WTC11 (cell line): ENCODE measurements around the gene CPLX3. TPM values are rescaled to one million over a fixed set of nuclear protein-coding genes. Genes with fewer than 3 reads are reported as not detected.

Source experiments
- ATAC-seq: fragments of 200-7000 bp; cut with Tn5 transposase; 2 replicates; pipeline ENCODE4 v1.10.0; 2021; ENCODE audit warnings: mild to moderate bottlenecking, moderate library complexity
- CTCF ChIA-PET: fragments of 300-600 bp; sonication (Branson Sonifier 250); formaldehyde crosslinking; loops from one replicate; lab custom pipeline; 2021; ENCODE audit warnings: antibody characterized with exemption; lab: Charles Lee
- POLR2A ChIA-PET: fragments of 350-600 bp; sonication (Branson Sonifier 250); formaldehyde crosslinking; loops from one replicate; lab custom pipeline; 2021; ENCODE audit warnings: antibody characterized with exemption; lab: Charles Lee
- DNase-seq: peaks from one replicate; pipeline ENCODE4 v3.0.0; 2021; ENCODE audit warnings: low spot score
- H3K27ac Mint-ChIP-seq: 2 replicates; pipeline ENCODE4 v1.8.0; 2021; ENCODE audit warnings: mixed read lengths
- H3K27me3 Mint-ChIP-seq: 2 replicates; pipeline ENCODE4 v1.8.0; 2021; ENCODE audit warnings: low read depth, mild to moderate bottlenecking, moderate library complexity, mixed read lengths
- H3K36me3 Mint-ChIP-seq: 2 replicates; pipeline ENCODE4 v1.8.0; 2021; ENCODE audit warnings: mixed read lengths
- H3K4me1 Mint-ChIP-seq: 2 replicates; pipeline ENCODE4 v1.8.0; 2022; ENCODE audit warnings: mixed read lengths
- H3K4me3 Mint-ChIP-seq: 2 replicates; pipeline ENCODE4 v1.8.0; 2021; ENCODE audit warnings: mild to moderate bottlenecking, moderate library complexity, mixed read lengths
- H3K9me3 Mint-ChIP-seq: 2 replicates; pipeline ENCODE4 v1.8.0; 2021; ENCODE audit warnings: mixed read lengths
- ATF3 ChIP-seq: sonication (generic); formaldehyde crosslinking; conservative IDR thresholded peaks from 2 replicates; pipeline ENCODE4 v1.8.1; 2022; ENCODE audit warnings: mild to moderate bottlenecking, missing genetic modification reagents
- CDX4 ChIP-seq: fragments of 250-450 bp; sonication (Bioruptor Pico); IDR thresholded peaks from 2 replicates; pipeline ENCODE4 v1.9.0; 2021; ENCODE audit warnings: moderate library complexity, mild to moderate bottlenecking, inconsistent platforms, borderline replicate concordance
- FOXK1 ChIP-seq: sonication (generic); formaldehyde crosslinking; IDR thresholded peaks from 2 replicates; pipeline ENCODE4 v1.8.0; 2022; ENCODE audit warnings: mild to moderate bottlenecking, moderate library complexity, missing genetic modification reagents
- FOXP1 ChIP-seq: sonication (generic); formaldehyde crosslinking; IDR thresholded peaks from 2 replicates; pipeline ENCODE4 v1.8.0; 2022; ENCODE audit warnings: missing genetic modification reagents, mild to moderate bottlenecking, moderate library complexity, borderline replicate concordance
- GRHL2 ChIP-seq: fragments of 250-450 bp; sonication (Bioruptor Pico); IDR thresholded peaks from 2 replicates; pipeline ENCODE4 v1.8.0; 2022; ENCODE audit warnings: mild to moderate bottlenecking, moderate library complexity; ENCODE audit not compliant: insufficient replicate concordance, severe bottlenecking
- HMGA2 ChIP-seq: fragments of 250-450 bp; sonication (Bioruptor Pico); IDR thresholded peaks from 2 replicates; pipeline ENCODE4 v1.4.0; 2021; ENCODE audit warnings: mild to moderate bottlenecking, moderate library complexity
- IRF2 ChIP-seq: sonication (generic); formaldehyde crosslinking; IDR thresholded peaks from 2 replicates; pipeline ENCODE4 v1.8.0; 2022; ENCODE audit warnings: low read depth, missing genetic modification reagents, borderline replicate concordance
- MXD4 ChIP-seq: fragments of 250-450 bp; sonication (Bioruptor Pico); IDR thresholded peaks from 2 replicates; pipeline ENCODE4 v1.8.0; 2021; ENCODE audit warnings: mild to moderate bottlenecking, moderate library complexity, borderline replicate concordance
- MYBL2 ChIP-seq: sonication (generic); formaldehyde crosslinking; IDR thresholded peaks from 2 replicates; pipeline ENCODE4 v1.8.1; 2023; ENCODE audit warnings: mild to moderate bottlenecking, moderate library complexity, missing genetic modification reagents
- NFATC4 ChIP-seq: fragments of 250-450 bp; sonication (Bioruptor Pico); IDR thresholded peaks from 2 replicates; pipeline ENCODE4 v1.9.0; 2021; ENCODE audit warnings: mild to moderate bottlenecking
- NR1H2 ChIP-seq: sonication (generic); formaldehyde crosslinking; IDR thresholded peaks from 2 replicates; pipeline ENCODE4 v1.9.0; 2021; ENCODE audit warnings: mild to moderate bottlenecking, moderate library complexity, missing genetic modification reagents
- PRDM15 ChIP-seq: sonication (generic); formaldehyde crosslinking; IDR thresholded peaks from 2 replicates; pipeline ENCODE4 v1.8.0; 2022; ENCODE audit warnings: missing genetic modification reagents
- PRRX2 ChIP-seq: fragments of 250-450 bp; sonication (Bioruptor Pico); IDR thresholded peaks from 2 replicates; pipeline ENCODE4 v1.8.0; 2021; ENCODE audit warnings: mild to moderate bottlenecking
- RORB ChIP-seq: fragments of 250-450 bp; sonication (Bioruptor Pico); IDR thresholded peaks from 2 replicates; pipeline ENCODE4 v1.9.0; 2021; ENCODE audit warnings: mild to moderate bottlenecking
- SOX15 ChIP-seq: fragments of 250-450 bp; sonication (Bioruptor Pico); IDR thresholded peaks from 2 replicates; pipeline ENCODE4 v1.9.0; 2021; ENCODE audit warnings: mild to moderate bottlenecking
- ZBTB43 ChIP-seq: sonication (generic); formaldehyde crosslinking; IDR thresholded peaks from 2 replicates; pipeline ENCODE4 v1.8.1; 2023; ENCODE audit warnings: mild to moderate bottlenecking, missing genetic modification reagents
- ZNF263 ChIP-seq: sonication (generic); formaldehyde crosslinking; IDR thresholded peaks from 2 replicates; pipeline ENCODE4 v1.8.1; 2022; ENCODE audit warnings: low read depth, mild to moderate bottlenecking, moderate library complexity, missing genetic modification reagents
- ZNF396 ChIP-seq: fragments of 250-450 bp; sonication (Bioruptor Pico); IDR thresholded peaks from 2 replicates; pipeline ENCODE4 v1.8.0; 2021; ENCODE audit warnings: mild to moderate bottlenecking, moderate library complexity, borderline replicate concordance
- ZNF416 ChIP-seq: fragments of 250-450 bp; sonication (Bioruptor Pico); IDR thresholded peaks from 2 replicates; pipeline ENCODE4 v1.9.0; 2021; ENCODE audit warnings: mild to moderate bottlenecking, inconsistent platforms
- ZNF423 ChIP-seq: fragments of 250-450 bp; sonication (Bioruptor Pico); IDR thresholded peaks from 2 replicates; pipeline ENCODE4 v2.1.2; 2022; ENCODE audit warnings: mild to moderate bottlenecking, moderate library complexity
- total RNA-seq: library from RNA; stranded (reverse); gene quantifications from 3 replicates; pipeline ENCODE4 v1.2.3, GENCODE V29; 2021
- TF ChIP-seq, protein P1 (sequence below): sonication (generic); formaldehyde crosslinking; IDR thresholded peaks from 2 replicates; pipeline ENCODE4 v1.8.1; 2023; ENCODE audit warnings: mild to moderate bottlenecking, missing genetic modification reagents
- TF ChIP-seq, protein P2 (sequence below): sonication (generic); formaldehyde crosslinking; IDR thresholded peaks from 2 replicates; pipeline ENCODE4 v1.8.0; 2022; ENCODE audit warnings: mild to moderate bottlenecking, missing genetic modification reagents

The CPLX3 gene
- total RNA-seq, 1 experiment from 2014 or later: 0.09 TPM

DNA sequence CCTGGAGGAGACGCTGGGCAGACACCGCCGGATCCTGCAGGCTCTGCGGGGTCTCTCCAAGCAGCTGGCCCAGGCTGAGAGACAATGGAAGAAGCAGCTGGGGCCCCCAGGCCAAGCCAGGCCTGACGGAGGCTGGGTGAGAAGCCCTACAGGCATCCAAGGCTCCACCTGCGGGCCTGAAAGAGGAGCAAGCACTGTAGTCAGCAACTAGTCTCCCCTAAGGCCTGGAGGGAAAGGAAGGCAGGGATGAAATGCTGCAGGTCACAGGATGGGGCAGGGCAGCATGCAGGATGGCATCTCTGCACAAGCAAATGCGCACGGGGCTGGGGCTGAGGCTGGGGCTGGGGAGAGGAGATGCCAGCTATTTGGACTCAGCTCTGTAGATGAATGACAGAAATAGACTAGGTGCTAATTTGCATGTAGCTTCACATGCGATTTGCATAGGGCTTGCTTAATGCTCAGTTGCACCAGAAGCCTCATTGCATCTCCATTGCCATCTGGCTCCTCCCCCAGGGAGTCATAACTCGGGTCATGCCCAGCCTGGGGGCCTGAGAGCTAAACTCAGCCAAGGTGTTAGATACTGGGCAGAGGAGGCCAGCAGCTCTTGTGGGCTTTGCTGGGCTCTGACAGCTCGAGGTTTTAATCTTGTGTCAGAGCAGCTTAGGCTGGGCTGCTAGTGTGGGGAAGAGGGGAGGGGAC lies 5.2 kb upstream of the CPLX3 start:
- CTCF ChIA-PET: interaction anchor here (0.6 to 3.3 kb wide), 12 partner anchors 12 to 200 kb away, joined by 3 to 14 read pairs (median 4); partner anchors contain the start of gene MPI

DNA sequence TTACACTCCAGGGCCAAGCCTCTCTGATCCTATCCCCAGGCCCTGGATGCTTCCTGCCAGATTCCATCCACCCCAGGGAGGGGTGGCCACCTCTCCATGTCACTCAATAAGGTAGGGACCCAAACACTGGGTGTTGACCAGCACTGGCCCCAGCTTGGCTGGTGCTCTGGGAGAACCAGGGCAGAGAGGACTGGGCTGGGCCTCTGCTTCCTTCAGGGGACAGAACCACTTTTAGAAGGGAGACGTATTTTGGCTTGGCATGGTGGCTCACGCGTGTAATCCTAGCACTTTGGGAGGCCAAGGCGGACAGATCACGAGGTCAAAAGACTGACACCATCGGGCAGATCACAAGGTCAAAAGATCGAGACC lies 4.7 kb upstream of the CPLX3 start:
- DNase-seq (no peak), ATAC-seq (no peak)
- no peaks in the 10 kb centered on the region for H3K9me3 Mint-ChIP-seq
- ChIA-PET CTCF (interaction anchor here (1.0 to 3.3 kb wide), 7 partner anchors 12 to 200 kb away, joined by 3 to 14 read pairs (median 4); no protein-coding TSS in a partner anchor), POLR2A (no interaction called here)
- peaks cover 21% of the 10 kb centered on the region for H3K4me1 Mint-ChIP-seq
- TF ChIP-seq GRHL2 (CRISPR knock-in tag) (no peak), ZNF263 (CRISPR knock-in tag) (no peak), MYBL2 (CRISPR knock-in tag) (no peak), FOXP1 (no peak), HMGA2 (CRISPR knock-in tag) (no peak), MXD4 (CRISPR knock-in tag) (no peak), NR1H2 (CRISPR knock-in tag) (no peak), ZBTB43 (CRISPR knock-in tag) (no peak), SOX15 (CRISPR knock-in tag) (no peak), IRF2 (CRISPR knock-in tag) (no peak), FOXK1 (no peak), RORB (CRISPR knock-in tag) (no peak), CDX4 (no peak)
- TF ChIP-seq, protein P1, sequence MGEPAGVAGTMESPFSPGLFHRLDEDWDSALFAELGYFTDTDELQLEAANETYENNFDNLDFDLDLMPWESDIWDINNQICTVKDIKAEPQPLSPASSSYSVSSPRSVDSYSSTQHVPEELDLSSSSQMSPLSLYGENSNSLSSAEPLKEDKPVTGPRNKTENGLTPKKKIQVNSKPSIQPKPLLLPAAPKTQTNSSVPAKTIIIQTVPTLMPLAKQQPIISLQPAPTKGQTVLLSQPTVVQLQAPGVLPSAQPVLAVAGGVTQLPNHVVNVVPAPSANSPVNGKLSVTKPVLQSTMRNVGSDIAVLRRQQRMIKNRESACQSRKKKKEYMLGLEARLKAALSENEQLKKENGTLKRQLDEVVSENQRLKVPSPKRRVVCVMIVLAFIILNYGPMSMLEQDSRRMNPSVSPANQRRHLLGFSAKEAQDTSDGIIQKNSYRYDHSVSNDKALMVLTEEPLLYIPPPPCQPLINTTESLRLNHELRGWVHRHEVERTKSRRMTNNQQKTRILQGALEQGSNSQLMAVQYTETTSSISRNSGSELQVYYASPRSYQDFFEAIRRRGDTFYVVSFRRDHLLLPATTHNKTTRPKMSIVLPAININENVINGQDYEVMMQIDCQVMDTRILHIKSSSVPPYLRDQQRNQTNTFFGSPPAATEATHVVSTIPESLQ (CRISPR knock-in tag): no peak
- H3K27ac Mint-ChIP-seq: no peak overlapping the region
- H3K27me3 Mint-ChIP-seq: peaks cover 35% of the 10 kb centered on the region
- H3K36me3 Mint-ChIP-seq: no peaks in the 10 kb centered on the region
- no peak overlapping the region for H3K4me3 Mint-ChIP-seq

More for the DNA sequence above, 5.2 kb upstream of the CPLX3 start:
- POLR2A ChIA-PET: no interaction called here
- H3K27me3 Mint-ChIP-seq: peaks cover 31% of the 10 kb centered on the region
- no peaks in the 10 kb centered on the region for H3K36me3 Mint-ChIP-seq
- ATAC-seq (peak; percentile 52), DNase-seq (peak; percentile 46)
- peak; percentile 70 for TF ChIP-seq ZNF423
- TF ChIP-seq, protein P2, sequence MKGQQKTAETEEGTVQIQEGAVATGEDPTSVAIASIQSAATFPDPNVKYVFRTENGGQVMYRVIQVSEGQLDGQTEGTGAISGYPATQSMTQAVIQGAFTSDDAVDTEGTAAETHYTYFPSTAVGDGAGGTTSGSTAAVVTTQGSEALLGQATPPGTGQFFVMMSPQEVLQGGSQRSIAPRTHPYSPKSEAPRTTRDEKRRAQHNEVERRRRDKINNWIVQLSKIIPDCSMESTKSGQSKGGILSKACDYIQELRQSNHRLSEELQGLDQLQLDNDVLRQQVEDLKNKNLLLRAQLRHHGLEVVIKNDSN: no peak
- TF ChIP-seq, all 79 proteins: peak for 1
- H3K4me1 Mint-ChIP-seq: peaks cover 20% of the 10 kb centered on the region
- no peak overlapping the region for H3K27ac Mint-ChIP-seq
- H3K4me3 Mint-ChIP-seq: no peak overlapping the region
- no peaks in the 10 kb centered on the region for H3K9me3 Mint-ChIP-seq

DNA sequence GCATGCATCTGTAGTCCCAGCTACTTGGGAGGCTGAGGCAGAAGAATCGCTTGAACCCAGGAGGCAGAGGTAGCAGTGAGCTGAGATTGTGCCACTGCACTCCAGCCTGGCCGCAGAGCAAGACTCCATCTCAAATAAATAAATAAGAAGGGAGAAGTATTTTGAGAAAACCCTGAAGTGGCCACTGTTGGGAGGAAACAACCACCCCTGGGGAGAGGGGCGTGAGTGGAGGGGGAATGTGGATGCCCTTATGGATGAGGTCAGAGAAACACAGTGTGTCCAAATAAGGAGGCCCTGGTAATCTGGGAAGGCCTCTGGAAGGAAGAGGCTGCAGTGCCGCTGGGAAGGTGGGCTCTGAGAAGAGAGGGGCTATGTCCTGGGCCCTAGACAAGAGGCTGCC lies 4.2 kb upstream of the CPLX3 start:
- H3K27me3 Mint-ChIP-seq: peaks cover 39% of the 10 kb centered on the region
- no peaks in the 10 kb centered on the region for H3K36me3 Mint-ChIP-seq
- POLR2A ChIA-PET: no interaction called here
- DNase-seq: no peak
- H3K27ac Mint-ChIP-seq: no peak overlapping the region
- CTCF ChIA-PET: interaction anchor here (1.8 to 3.3 kb wide), 2 partner anchors 51 to 54 kb away, joined by 7 to 14 read pairs; no protein-coding TSS in a partner anchor
- no peak for ATAC-seq
- H3K4me3 Mint-ChIP-seq: no peak overlapping the region
- H3K9me3 Mint-ChIP-seq: no peaks in the 10 kb centered on the region
- H3K4me1 Mint-ChIP-seq: peaks cover 21% of the 10 kb centered on the region
- TF ChIP-seq ZNF396 (no peak), PRRX2 (CRISPR knock-in tag) (no peak), ZNF416 (CRISPR knock-in tag) (no peak), PRDM15 (CRISPR knock-in tag) (no peak), NFATC4 (CRISPR knock-in tag) (no peak), ATF3 (CRISPR knock-in tag) (no peak)
- TF ChIP-seq, protein P1 (CRISPR knock-in tag): no peak
